Liver (tissue), 9 donors: ENCODE measurements around the gene RDX. TPM values are rescaled to one million over a fixed set of nuclear protein-coding genes. Genes with fewer than 3 reads are reported as not detected.

Experiments
- DNase-seq: peaks from one replicate; pipeline ENCODE4 v3.0.0-alpha.2; 2017; ENCODE audit warnings: low spot score
- H3K27ac ChIP-seq, 2 donors: one replicate each; pipeline ENCODE4 v1.7.0; 2013; ENCODE audit warnings: inconsistent platforms in 2 of 2, low read length in 2 of 2, control low read depth in 1 of 2, low read depth in 1 of 2, mild to moderate bottlenecking in 1 of 2
- H3K27me3 ChIP-seq, 4 donors: one replicate each; pipeline versions ENCODE4 v1.6.1 to v1.7.0; 2013; ENCODE audit warnings: low read length in 3 of 4, inconsistent platforms in 1 of 4, mild to moderate bottlenecking in 1 of 4, moderate library complexity in 1 of 4; ENCODE audit not compliant: control insufficient read depth in 4 of 4, insufficient read depth in 4 of 4
- H3K36me3 ChIP-seq, 4 donors: one replicate each; pipeline versions ENCODE4 v1.6.1 to v1.7.0; 2013; ENCODE audit warnings: low read length in 3 of 4, mild to moderate bottlenecking in 3 of 4, low read depth in 1 of 4, moderate library complexity in 1 of 4; ENCODE audit not compliant: control insufficient read depth in 4 of 4, insufficient read depth in 3 of 4
- H3K4me1 ChIP-seq, 4 donors: one replicate each; pipeline versions ENCODE4 v1.6.1 to v1.7.0; 2013; ENCODE audit warnings: low read length in 3 of 4, mild to moderate bottlenecking in 3 of 4, moderate library complexity in 1 of 4; ENCODE audit not compliant: control insufficient read depth in 4 of 4, insufficient read depth in 4 of 4
- H3K4me3 ChIP-seq, 3 donors: one replicate each; pipeline versions ENCODE4 v1.6.1 to v1.7.0; 2013; ENCODE audit warnings: low read length in 3 of 3, control low read depth in 1 of 3, low read depth in 1 of 3, mild to moderate bottlenecking in 1 of 3
- H3K9ac ChIP-seq, 2 donors: one replicate each; pipeline ENCODE4 v1.7.0; 2013; ENCODE audit warnings: low read length in 2 of 2, mild to moderate bottlenecking in 2 of 2, moderate library complexity in 2 of 2, control low read depth in 1 of 2, low read depth in 1 of 2
- H3K9me3 ChIP-seq, 4 donors: one replicate each; pipeline versions ENCODE4 v1.6.1 to v1.7.0; 2013; ENCODE audit warnings: low read length in 3 of 4; ENCODE audit not compliant: control insufficient read depth in 4 of 4
- FOXA2 ChIP-seq: IDR thresholded peaks from 2 replicates; pipeline ENCODE4 v1.6.1; 2016; ENCODE audit warnings: antibody characterized with exemption
- GABPA ChIP-seq, 2 donors: IDR thresholded peaks in 1 of 2; conservative IDR thresholded peaks in 1 of 2; 2 replicates each; pipeline ENCODE4 v1.6.1; 2016; ENCODE audit warnings: antibody characterized with exemption in 2 of 2, mild to moderate bottlenecking in 1 of 2, moderate library complexity in 1 of 2
- HNF4A ChIP-seq, 2 donors: conservative IDR thresholded peaks; 2 replicates each; pipeline ENCODE4 v1.6.1; 2016; ENCODE audit warnings: antibody characterized with exemption in 2 of 2, mild to moderate bottlenecking in 2 of 2
- HNF4G ChIP-seq: IDR thresholded peaks from 2 replicates; pipeline ENCODE4 v1.6.1; 2016; ENCODE audit warnings: antibody characterized with exemption
- NR2F2 ChIP-seq: IDR thresholded peaks from 2 replicates; pipeline ENCODE4 v1.6.1; 2016; ENCODE audit warnings: antibody characterized with exemption
- REST ChIP-seq: IDR thresholded peaks from 2 replicates; pipeline ENCODE4 v1.6.1; 2016; ENCODE audit warnings: antibody characterized with exemption, mild to moderate bottlenecking
- RXRA ChIP-seq, 2 donors: IDR thresholded peaks; 2 replicates each; pipeline ENCODE4 v1.6.1; 2017 to 2018; ENCODE audit warnings: antibody characterized with exemption in 2 of 2, mild to moderate bottlenecking in 1 of 2
- SP1 ChIP-seq: IDR thresholded peaks from 2 replicates; pipeline ENCODE4 v1.6.1; 2018; ENCODE audit warnings: antibody characterized with exemption, mild to moderate bottlenecking
- TAF1 ChIP-seq: conservative IDR thresholded peaks from 2 replicates; pipeline ENCODE4 v1.6.1; 2016; ENCODE audit warnings: antibody characterized with exemption, mild to moderate bottlenecking
- WGBS: extraction: QIAGEN DNeasy Blood & Tissue Kit; methylation state at CpG from one replicate; pipeline ENCODE4 v1.1.7; 2013; 5-methylcytosine and 5-hydroxymethylcytosine counted together
- polyA plus RNA-seq, 2 donors: library from polyadenylated mRNA; stranded (reverse) in 1 of 2; unstranded in 1 of 2; fragments of 200-250 nt in 1 of 2; fragments of >200 nt in 1 of 2; fragmentation: Nextera tagmentation in 1 of 2; extraction: Ambion mirVana in 1 of 2; gene quantifications; one replicate each; pipeline versions ENCODE4 v1.2.1 to v1.2.3, GENCODE V29; 2013 to 2015
- total RNA-seq, 2 donors: library from RNA; depleted of rRNA; stranded (reverse); fragments of >200 nt; gene quantifications; one replicate each; pipeline ENCODE4 v1.2.3, GENCODE V29; 2014
- TF ChIP-seq, protein P1 (sequence below): fragments of 150-350 bp; IDR thresholded peaks from 2 replicates; pipeline ENCODE4 v1.5.1; 2017; ENCODE audit warnings: improper control_type of control experiment, low read depth, low read length; ENCODE audit not compliant: missing input control
- TF ChIP-seq, protein P2 (sequence below): IDR thresholded peaks from 2 replicates; pipeline ENCODE4 v1.6.1; 2016; ENCODE audit warnings: antibody characterized with exemption
- donor health status: healthy.
- donor health status: healthy.
- donor health status: healthy.
- donor health status: healthy.
- donor health status: healthy.

The RDX gene
- total and polyA plus RNA-seq, 4 donors, result 19.9 to 116 (median 53.9) TPM

- Histone ChIP-seq H3K4me1 (peaks cover 0 to 5% (median 2%) of the 10 kb centered on the region in 4 donors), H3K4me3 (no peak overlapping the region), H3K9me3 (no peaks in the 10 kb centered on the region), H3K27me3 (no peaks in the 10 kb centered on the region), H3K9ac (no peak overlapping the region), H3K36me3 (peaks cover 0 to 19% (median 11%) of the 10 kb centered on the region in 4 donors), H3K27ac (no peak overlapping the region)
- WGBS, result 89% methylated on average over 1 of the region's 1 CpG
- no peak for TF ChIP-seq SP1
- TF ChIP-seq, protein P1, sequence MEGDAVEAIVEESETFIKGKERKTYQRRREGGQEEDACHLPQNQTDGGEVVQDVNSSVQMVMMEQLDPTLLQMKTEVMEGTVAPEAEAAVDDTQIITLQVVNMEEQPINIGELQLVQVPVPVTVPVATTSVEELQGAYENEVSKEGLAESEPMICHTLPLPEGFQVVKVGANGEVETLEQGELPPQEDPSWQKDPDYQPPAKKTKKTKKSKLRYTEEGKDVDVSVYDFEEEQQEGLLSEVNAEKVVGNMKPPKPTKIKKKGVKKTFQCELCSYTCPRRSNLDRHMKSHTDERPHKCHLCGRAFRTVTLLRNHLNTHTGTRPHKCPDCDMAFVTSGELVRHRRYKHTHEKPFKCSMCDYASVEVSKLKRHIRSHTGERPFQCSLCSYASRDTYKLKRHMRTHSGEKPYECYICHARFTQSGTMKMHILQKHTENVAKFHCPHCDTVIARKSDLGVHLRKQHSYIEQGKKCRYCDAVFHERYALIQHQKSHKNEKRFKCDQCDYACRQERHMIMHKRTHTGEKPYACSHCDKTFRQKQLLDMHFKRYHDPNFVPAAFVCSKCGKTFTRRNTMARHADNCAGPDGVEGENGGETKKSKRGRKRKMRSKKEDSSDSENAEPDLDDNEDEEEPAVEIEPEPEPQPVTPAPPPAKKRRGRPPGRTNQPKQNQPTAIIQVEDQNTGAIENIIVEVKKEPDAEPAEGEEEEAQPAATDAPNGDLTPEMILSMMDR, result no peak
- no peak for TF ChIP-seq REST
- TF ChIP-seq, protein P2, sequence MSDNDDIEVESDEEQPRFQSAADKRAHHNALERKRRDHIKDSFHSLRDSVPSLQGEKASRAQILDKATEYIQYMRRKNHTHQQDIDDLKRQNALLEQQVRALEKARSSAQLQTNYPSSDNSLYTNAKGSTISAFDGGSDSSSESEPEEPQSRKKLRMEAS, result no peak
- no peak for TF ChIP-seq HNF4A (conservative IDR thresholded peaks at IDR 0.05)
- no peak for TF ChIP-seq NR2F2
- TF ChIP-seq TAF1, result no peak
- TF ChIP-seq HNF4G, result no peak
- no peak for TF ChIP-seq FOXA2
- DNase-seq, result no peak
These were observed 136.9 kb downstream of the RDX start for GRCh38 chr11:110159476-110159875.

DNA sequence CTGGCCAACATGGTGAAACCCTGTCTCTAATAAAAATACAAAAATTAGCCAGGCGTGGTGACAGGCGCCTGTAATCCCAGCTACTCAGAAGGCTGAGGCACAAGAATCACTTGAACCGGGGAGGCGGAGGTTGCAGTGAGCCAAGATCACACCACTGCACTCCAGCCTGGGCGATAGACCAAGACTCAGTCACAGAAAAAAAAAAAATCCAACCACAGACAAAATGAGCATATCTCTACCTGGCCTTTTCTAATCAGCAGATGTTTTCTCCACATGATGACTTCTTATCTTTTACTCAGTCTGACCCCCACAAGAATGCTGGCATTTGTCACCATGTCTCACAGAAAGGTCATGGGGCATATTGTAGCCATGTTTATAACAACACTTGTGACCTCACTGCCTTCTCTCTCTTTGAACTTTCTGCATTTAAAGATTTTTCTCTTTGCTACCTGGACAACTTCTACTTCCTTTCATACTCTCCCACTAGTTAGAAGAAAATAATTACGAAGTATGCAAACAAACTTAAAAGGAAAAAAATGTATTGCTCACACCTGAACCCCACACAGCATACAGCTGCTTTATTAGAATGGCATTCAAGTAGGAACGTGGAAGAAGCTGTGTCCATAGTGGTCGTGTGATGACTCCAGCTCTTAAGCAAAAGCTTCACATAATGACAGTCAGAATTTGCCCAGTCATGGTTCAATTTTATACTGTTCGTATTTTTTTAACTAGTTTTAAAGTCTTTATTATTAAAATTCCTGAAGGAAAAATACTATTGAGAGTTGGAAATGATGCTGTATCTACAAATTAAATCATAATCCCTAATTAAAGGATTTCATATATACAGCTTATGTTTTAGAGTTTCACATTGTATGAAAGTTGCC lies 137.9 kb downstream of the RDX start:
- H3K9ac ChIP-seq, result no peak overlapping the region
- H3K4me1 ChIP-seq, result peaks cover 0 to 5% (median 2%) of the 10 kb centered on the region in 4 donors
- 84% methylated on average over 9 of the region's 9 CpGs for WGBS
- H3K27ac ChIP-seq, result no peak overlapping the region
- H3K9me3 ChIP-seq, result no peaks in the 10 kb centered on the region
- no peak for DNase-seq
- no peak overlapping the region for H3K4me3 ChIP-seq
- TF ChIP-seq, protein P2, result no peak
- TF ChIP-seq HNF4A (conservative IDR thresholded peaks at IDR 0.05) (no peak), GABPA (IDR thresholded peaks at IDR 0.05 in 1 of 2, conservative IDR thresholded peaks at IDR 0.05 in 1 of 2) (no peak), RXRA (IDR thresholded peaks at IDR 0.05) (peak in 1 of 2 donors; percentile 2)
- no peaks in the 10 kb centered on the region for H3K27me3 ChIP-seq
- peaks cover 0 to 14% (median 7%) of the 10 kb centered on the region in 4 donors for H3K36me3 ChIP-seq
